GM19193 (cell line): ENCODE results near the gene DENND1B.

Experiments used
- POLR2A ChIP-seq: IDR thresholded peaks from 4 replicates; pipeline ENCODE4 v1.6.1; 2011; ENCODE audit not compliant: insufficient read depth, insufficient read length; ENCODE audit errors: extremely low read depth

DENND1B gene

GRCh38 chr1:197788741-197789739 lies 13.8 kb upstream of the DENND1B start:
- no peak for TF ChIP-seq POLR2A

DNA sequence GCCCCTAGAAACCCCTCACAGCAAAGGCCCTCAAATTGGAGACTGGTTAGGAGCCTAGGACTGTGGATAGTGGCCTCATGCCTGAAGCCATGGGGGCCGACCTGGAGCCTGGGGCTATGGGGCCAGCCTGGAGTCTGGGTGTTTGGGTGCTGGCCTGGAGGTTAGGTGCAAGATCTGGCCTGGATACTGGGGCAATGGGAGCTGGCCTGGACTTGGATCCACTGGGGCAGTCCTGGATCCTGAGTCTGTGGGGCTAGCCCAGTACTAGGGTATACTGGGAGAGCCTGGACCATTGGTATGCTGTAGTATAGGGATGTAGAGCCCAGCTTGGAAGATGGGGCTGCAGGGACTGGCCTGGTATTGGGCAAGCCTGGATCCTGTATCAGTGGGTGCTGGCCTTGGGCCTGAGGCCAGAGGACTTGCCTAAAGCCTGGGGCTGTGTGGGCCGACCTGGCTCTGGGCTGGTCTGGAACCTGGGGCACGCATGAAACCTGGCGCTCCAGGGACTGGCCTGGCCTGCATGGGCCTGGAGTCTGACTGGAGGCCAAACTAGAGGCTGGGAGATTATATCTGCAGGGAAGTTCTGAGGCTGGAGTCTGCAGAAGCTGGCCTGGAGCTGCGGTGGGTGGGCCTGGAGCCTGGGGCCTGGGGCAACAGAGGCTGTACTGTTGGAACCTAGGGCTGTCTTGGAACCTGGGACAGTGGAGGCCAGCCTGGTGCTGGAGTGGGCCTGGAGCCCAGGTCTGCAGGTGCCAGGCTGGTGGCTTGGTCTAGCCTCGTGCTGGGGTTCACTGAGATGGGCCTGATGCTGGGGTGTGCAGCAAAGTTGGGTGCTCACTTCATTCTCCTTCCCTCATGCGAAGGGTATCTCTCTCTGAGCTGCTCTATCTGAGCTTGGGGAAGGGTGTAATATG lies 12.6 kb upstream of the DENND1B start:
- TF ChIP-seq POLR2A: no peak

- TF ChIP-seq POLR2A: no peak
These were observed 11.8 kb upstream of the DENND1B start for GRCh38 chr1:197787056-197787455.

GRCh38 chr1:197786280-197786679 lies 11.0 kb upstream of the DENND1B start:
- no peak for TF ChIP-seq POLR2A

DNA sequence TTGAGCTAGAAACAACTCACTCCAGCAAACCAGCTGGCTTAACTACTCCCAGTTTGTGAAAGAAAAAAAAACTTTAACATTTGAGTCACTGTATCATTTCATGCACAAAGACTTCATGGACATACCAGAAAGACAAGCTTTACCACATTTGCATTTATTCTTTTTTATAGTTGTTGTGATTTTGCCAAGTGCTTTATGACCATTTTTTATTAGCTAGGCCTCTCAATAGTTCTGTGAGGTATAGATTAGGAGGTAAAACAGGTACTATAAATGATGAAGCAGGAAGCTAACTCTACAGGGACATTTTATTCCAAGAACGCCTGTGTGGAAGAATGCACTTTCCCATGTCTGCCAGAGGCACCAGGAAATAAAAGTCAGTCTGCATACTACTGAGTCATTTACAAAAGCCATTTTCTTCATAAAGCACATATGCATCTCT lies 8.2 kb upstream of the DENND1B start:
- no peak for TF ChIP-seq POLR2A

GRCh38 chr1:197782722-197783360 lies 7.6 kb upstream of the DENND1B start:
- no peak for TF ChIP-seq POLR2A

GRCh38 chr1:197781968-197782721 lies 6.9 kb upstream of the DENND1B start:
- no peak for TF ChIP-seq POLR2A

DNA sequence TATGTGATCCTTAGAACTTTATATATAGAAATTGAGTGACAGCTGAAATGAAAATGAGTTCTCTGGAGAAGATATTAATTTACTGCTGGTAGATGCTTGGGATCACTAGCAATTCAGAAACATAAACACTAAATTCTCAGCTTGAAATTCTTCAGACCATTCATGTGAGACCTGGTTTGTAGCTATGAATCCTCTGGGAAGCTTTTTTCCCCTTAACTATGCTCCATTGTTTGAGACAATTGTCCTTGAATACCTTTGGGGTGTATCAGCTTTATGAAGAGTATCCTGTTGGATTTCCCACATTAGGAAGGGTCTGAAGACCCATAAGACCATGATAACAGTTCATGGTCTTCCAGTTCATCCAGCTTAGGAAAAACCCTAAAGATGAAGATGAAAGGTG lies 4.6 kb upstream of the DENND1B start:
- TF ChIP-seq POLR2A: no peak

GRCh38 chr1:197778366-197778945 lies 3.2 kb upstream of the DENND1B start:
- TF ChIP-seq POLR2A: no peak

DNA sequence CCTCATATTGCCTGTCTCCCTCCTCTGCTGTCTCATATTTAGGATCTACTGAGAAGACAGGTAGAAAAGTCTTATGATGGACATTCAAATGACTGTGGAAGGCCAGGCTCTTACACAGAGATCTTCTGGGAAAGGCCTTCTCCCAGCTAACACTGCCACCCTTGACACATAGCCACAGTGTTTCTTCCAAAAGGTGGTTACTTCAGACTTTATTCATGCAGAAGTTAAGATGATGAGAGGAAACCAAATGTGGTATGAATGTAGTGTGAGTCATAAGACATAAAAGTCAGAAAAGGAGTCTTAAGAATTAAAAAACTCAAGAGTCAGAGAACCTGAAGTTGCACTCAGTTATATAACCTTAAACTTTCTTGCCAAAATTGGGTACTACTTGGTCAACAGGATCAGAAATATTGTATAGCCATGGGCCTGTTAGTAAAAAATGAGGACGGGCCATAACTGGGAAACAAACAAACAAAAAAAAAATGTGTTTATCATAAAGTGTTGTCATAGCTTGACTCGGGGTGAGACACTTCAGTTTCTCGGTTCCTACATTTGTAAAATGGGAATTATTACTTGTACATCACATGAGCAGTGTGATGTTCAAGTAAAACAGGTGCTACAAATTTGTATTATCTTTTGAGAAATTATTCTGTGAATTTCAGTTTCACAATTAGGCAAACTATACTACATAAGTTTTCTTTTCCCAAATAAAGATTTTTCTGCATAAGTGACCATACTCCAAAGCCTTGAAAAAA lies 1.2 kb upstream of the DENND1B start:
- TF ChIP-seq POLR2A: no peak

- no peak for TF ChIP-seq POLR2A
These were observed 606 bp downstream of the DENND1B start for GRCh38 chr1:197774466-197775281.

DNA sequence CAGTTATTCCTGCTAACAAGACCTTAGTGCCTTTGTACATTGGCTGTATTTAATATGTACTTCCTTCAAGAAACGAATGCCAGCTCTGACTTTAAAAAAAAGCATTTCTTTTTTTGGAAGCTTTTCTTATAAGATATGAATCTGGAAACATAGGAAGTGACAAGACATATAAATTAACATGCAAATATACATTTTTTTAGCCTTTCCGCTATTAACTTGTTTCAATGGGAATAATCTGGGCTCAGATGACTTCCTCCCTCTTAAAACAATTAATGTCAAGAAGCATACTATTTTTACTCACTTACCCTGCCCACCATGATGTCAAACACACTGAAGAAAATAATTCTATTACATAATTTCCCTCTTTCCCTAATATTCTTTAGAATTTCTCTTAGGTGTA lies 1.4 kb downstream of the DENND1B start:
- TF ChIP-seq POLR2A: no peak
